HG03064 (cell line): Measurements from ENCODE around the gene GDF7.
A peak's percentile ranks its signal among the peaks of the same experiment; 100 is the strongest.

Experiments
- ATAC-seq: cut with Tn5 transposase; IDR thresholded peaks from one replicate; pipeline ENCODE4 v1.9.1; 2021; ENCODE audit warnings: low read depth; ENCODE audit not compliant: unreplicated experiment

The GDF7 gene

GRCh38 chr2:20657522-20658235 lies 9.3 kb upstream of the GDF7 start:
- ATAC-seq: no peak

- ATAC-seq: no peak
These were observed 6.2 kb upstream of the GDF7 start for GRCh38 chr2:20660506-20661420.

- peak; percentile 45 for ATAC-seq
These were observed 5.3 kb upstream of the GDF7 start for GRCh38 chr2:20661421-20662307.

- ATAC-seq: no peak
These were observed 4.5 kb upstream of the GDF7 start for GRCh38 chr2:20662308-20662937.

DNA sequence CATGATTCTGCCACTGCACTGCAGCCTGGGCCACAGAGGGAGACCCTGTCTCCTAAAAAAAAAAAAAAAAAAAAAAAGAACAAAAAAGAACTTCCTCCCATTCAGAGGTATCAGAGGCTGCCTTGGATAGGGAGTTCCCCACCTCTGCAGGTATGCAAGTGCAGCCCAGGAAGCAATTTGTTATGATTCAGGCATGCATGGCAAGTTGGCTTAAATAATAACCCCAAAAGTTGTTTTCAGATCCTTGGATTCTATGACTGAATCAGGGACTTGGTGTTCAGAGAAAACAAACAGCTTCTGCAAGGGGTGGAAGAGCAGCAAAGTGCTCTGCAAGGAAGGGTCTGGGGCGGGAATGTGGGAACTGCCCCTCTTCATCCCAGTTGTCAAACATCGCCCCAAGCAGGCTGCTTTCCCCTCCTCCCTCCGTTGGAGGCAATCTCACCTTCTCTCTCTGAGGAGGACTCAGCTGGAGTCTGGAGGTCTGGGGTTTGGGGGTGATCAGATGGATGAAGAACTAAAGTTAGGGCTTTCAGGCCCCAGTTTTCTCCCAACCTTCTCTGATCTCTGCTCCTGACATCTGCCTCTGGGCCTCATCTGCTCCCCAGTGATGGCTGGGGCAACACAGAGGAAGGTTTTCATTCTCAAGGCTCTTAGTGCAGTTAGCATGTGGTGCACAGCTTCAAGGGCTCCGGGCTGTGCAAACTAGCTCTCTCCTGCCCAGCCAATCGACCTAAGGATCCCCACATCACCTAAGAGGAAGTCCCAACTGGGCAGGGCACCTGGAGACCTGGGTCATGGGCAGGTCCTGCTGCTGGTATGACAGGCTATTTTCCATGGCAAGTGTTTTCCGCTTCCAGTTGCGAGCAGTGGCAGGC lies 3.5 kb upstream of the GDF7 start:
- no peak for ATAC-seq

DNA sequence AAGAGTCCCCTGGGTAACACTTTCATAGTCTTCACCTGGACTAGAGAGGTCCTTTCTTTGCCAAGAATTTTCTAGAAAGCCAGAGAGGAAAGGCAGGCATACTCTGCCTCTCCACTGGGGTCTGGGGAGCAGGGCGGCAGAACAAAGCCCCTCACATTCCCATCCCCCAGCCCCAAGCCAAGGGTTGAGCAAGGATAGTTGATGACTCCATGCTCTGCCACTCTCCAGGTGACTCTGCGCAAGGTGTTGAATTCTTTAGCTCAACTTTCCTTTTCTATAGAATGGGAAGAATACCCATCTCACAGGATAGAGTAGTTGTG lies 2.9 kb upstream of the GDF7 start:
- ATAC-seq: no peak

DNA sequence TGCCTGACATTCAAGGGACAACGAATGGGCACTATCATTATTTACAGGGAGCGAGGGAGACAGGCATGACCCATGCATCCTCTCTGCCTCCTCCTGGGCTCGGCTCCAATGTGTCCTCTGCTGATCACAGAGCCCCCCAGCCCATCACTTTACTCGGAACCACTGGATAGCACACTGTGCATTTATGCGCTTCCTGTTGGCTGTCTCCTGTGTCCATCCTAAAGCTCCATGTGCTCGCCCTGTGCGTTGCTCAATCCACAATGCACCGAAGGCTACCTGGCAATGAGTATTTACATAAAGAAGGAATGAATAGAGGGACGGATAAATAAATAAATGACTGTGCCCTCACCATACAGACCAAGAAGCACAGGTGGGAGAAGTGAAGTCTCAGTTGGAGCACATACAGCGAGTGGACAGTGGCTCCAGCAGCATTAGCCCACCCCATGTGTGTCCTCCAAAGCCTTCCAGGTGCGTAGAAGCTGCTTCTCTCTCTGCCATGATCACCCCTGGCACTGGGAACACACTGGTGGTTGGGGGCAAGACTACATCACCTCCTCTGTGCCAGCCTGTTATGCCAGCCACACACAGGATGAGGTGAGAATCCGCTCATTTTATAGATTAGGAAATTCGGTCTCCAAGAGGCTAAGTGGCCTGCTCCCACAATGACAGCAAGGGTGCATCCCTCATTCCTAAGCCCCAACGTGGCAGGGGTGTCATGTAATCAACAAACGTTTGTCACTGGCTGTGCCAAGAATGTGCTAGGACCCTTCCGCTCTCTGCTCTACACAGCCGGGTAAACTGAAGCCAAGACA lies 2.3 kb upstream of the GDF7 start:
- ATAC-seq: no peak

DNA sequence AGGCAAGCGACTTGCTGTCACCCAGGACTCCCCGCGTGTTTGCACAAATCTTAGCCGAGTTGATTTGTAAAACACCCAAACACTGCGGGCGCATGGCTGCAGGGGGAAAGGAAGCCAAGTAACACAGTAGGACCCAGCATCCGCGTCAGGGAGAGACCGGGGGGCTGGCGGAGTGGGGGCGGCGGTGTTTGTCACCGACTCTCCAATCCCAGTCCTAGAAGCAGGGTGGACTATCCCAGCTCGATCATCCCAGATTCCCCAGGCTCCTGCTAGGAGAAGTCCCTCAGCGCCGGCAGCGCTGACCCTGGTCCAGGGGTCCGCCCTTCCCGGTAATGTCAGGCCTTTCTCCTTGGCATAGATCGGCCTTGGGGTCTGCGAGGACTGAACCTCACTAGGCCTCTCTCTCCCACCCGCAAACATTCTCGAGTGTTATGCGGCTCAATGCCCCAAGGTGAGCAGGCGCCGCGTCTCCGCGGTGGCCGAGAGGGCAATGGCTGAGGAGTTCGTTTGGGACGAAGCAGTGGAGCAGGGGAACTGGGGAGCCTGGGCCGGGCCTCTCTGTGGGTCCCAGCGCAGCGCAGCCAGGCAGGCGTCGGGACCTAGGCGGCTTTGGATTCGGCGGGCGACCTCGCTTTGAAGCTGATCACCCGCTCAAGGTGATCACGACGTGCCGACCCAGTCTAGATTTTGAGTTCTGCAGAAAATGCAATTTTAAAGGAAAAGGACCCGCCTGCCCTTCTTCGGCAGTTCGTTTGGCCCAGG lies 1.5 kb upstream of the GDF7 start:
- ATAC-seq: no peak

GRCh38 chr2:20666005-20666303 lies 990 bp upstream of the GDF7 start:
- ATAC-seq: no peak

GRCh38 chr2:20667151-20667530 lies 197 bp downstream of the GDF7 start:
- ATAC-seq: no peak

- ATAC-seq: no peak
These were observed 822 bp downstream of the GDF7 start for GRCh38 chr2:20667531-20668401.

- no peak for ATAC-seq
These were observed 1.5 kb downstream of the GDF7 start for GRCh38 chr2:20668451-20668850.

- no peak for ATAC-seq
These were observed 2.0 kb downstream of the GDF7 start for GRCh38 chr2:20668871-20669475.

- no peak for ATAC-seq
These were observed 2.8 kb downstream of the GDF7 start for GRCh38 chr2:20669562-20670314.

DNA sequence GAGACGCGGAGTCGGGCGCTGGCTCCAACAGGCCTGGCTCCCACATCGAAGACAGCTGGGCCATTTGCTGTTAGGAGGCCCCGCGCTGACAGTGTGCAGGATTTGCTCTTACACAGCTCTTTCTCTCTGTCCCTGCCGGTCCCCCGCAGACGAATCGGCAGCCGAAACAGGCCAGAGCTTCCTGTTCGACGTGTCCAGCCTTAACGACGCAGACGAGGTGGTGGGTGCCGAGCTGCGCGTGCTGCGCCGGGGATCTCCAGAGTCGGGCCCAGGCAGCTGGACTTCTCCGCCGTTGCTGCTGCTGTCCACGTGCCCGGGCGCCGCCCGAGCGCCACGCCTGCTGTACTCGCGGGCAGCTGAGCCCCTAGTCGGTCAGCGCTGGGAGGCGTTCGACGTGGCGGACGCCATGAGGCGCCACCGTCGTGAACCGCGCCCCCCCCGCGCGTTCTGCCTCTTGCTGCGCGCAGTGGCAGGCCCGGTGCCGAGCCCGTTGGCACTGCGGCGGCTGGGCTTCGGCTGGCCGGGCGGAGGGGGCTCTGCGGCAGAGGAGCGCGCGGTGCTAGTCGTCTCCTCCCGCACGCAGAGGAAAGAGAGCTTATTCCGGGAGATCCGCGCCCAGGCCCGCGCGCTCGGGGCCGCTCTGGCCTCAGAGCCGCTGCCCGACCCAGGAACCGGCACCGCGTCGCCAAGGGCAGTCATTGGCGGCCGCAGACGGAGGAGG lies 3.5 kb downstream of the GDF7 start:
- no peak for ATAC-seq
